HG03342 (cell line): ENCODE results near the gene FBXO8.
"Not testable (repeated sequence)": the region's sequence is repeated elsewhere in the genome, so short reads cannot be mapped to it uniquely, and the experiment has no call there.

Experiments
- ATAC-seq: cut with Tn5 transposase; IDR thresholded peaks from one replicate; pipeline ENCODE4 v1.9.1; 2021; ENCODE audit warnings: mild to moderate bottlenecking, moderate library complexity; ENCODE audit not compliant: unreplicated experiment

The FBXO8 gene

GRCh38 chr4:174284487-174284886 is 1.0 kb upstream of the FBXO8 start:
- ATAC-seq: no peak

GRCh38 chr4:174282836-174283506 is 496 bp downstream of the FBXO8 start:
- ATAC-seq: peak; percentile 98

- ATAC-seq: no peak
These were observed 1.6 kb downstream of the FBXO8 start for GRCh38 chr4:174281901-174282300.

- ATAC-seq: no peak
These were observed 2.2 kb downstream of the FBXO8 start for GRCh38 chr4:174281182-174281737.

- no peak for ATAC-seq
These were observed 3.9 kb downstream of the FBXO8 start for GRCh38 chr4:174279433-174280155.

- peak; percentile 23 for ATAC-seq
These were observed 5.0 kb downstream of the FBXO8 start for GRCh38 chr4:174278467-174278866.

GRCh38 chr4:174277433-174277832 is 6.0 kb downstream of the FBXO8 start:
- no peak for ATAC-seq

GRCh38 chr4:174275101-174275500 is 8.4 kb downstream of the FBXO8 start:
- no peak for ATAC-seq

GRCh38 chr4:174274436-174274835 is 9.0 kb downstream of the FBXO8 start:
- no peak for ATAC-seq

- no peak for ATAC-seq
These were observed 9.5 kb downstream of the FBXO8 start for GRCh38 chr4:174273930-174274329.

- ATAC-seq: peak; percentile 49
These were observed 17.1 kb downstream of the FBXO8 start for GRCh38 chr4:174266416-174266815.

GRCh38 chr4:174265916-174266315 is 17.6 kb downstream of the FBXO8 start:
- peak; percentile 64 for ATAC-seq

GRCh38 chr4:174263445-174263736 is 20.1 kb downstream of the FBXO8 start:
- no peak for ATAC-seq

- no peak for ATAC-seq
These were observed 20.6 kb downstream of the FBXO8 start for GRCh38 chr4:174262624-174263444.

- ATAC-seq: not testable (repeated sequence)
These were observed 22.0 kb downstream of the FBXO8 start for GRCh38 chr4:174261432-174261831.

GRCh38 chr4:174260099-174260498 is 23.4 kb downstream of the FBXO8 start:
- ATAC-seq: peak; percentile 62

GRCh38 chr4:174259580-174259979 is 23.9 kb downstream of the FBXO8 start:
- no peak for ATAC-seq

- no peak for ATAC-seq
These were observed 27.2 kb downstream of the FBXO8 start for GRCh38 chr4:174256277-174256713.

- no peak for ATAC-seq
These were observed 27.7 kb downstream of the FBXO8 start for GRCh38 chr4:174255786-174256185.

GRCh38 chr4:174255374-174255773 is 28.1 kb downstream of the FBXO8 start:
- no peak for ATAC-seq

- ATAC-seq: no peak
These were observed 28.9 kb downstream of the FBXO8 start for GRCh38 chr4:174254613-174255012.
